Posterior vena cava (tissue), 2 donors: ENCODE results near the gene GRID2IP. TPM values are rescaled to one million over a fixed set of nuclear protein-coding genes. Genes with fewer than 3 reads are reported as not detected.

Experiments used
- DNase-seq: peaks from one replicate; pipeline ENCODE4 v3.0.0-alpha.2; 2020; ENCODE audit warnings: low spot score
- intact Hi-C, 2 donors: fragments of 100-400 bp; cut with DNase I; formaldehyde crosslinking; loops; one replicate each; pipeline versions ENCODE4 v1.14.1 to v1.14.2; 2022 to 2023
- total RNA-seq, 2 donors: library from RNA; stranded (reverse); fragmentation: NEBNext Ultra II Directional; extraction: Animal tissue kit (Norgen Biotek cat#: 25700); gene quantifications; one replicate each; pipeline ENCODE4 v1.2.1, GENCODE V29; 2021
- donor health status: DM: yes; HTN: yes; CAD: no.
- donor health status: DM: yes; HTN: yes; CAD: no.

Gene GRID2IP
- total RNA-seq, 2 donors from 2014 or later, result not detected

GRCh38 chr7:6565655-6566054, 14.4 kb upstream of the GRID2IP start:
- intact Hi-C loops, result no loop called here
- DNase-seq, result no peak

GRCh38 chr7:6563936-6564770, 12.9 kb upstream of the GRID2IP start:
- intact Hi-C loops, result no loop called here
- DNase-seq, result peak; percentile 87

GRCh38 chr7:6562106-6562505, 10.8 kb upstream of the GRID2IP start:
- DNase-seq, result no peak
- intact Hi-C loops, result no loop called here

- no peak for DNase-seq
- intact Hi-C loops, result no loop called here
These were observed 8.6 kb upstream of the GRID2IP start for GRCh38 chr7:6559896-6560295.

GRCh38 chr7:6558837-6559236, 7.6 kb upstream of the GRID2IP start:
- DNase-seq, result no peak

GRCh38 chr7:6556196-6556595, 4.9 kb upstream of the GRID2IP start:
- intact Hi-C loops, result no loop called here
- no peak for DNase-seq

More at GRCh38 chr7:6558837-6559236, 7.6 kb upstream of the GRID2IP start:
- intact Hi-C loops, result no loop called here

GRCh38 chr7:6554848-6555247, 3.6 kb upstream of the GRID2IP start:
- DNase-seq, result no peak
- intact Hi-C loops, result no loop called here

GRCh38 chr7:6553448-6554044, 2.3 kb upstream of the GRID2IP start:
- DNase-seq, result no peak
- intact Hi-C loops, result no loop called here

- intact Hi-C loops, result no loop called here
- DNase-seq, result no peak
These were observed 3.9 kb downstream of the GRID2IP start for GRCh38 chr7:6547400-6547799.

GRCh38 chr7:6546498-6547251, 4.6 kb downstream of the GRID2IP start:
- intact Hi-C loops, result no loop called here

GRCh38 chr7:6545398-6546126, 5.7 kb downstream of the GRID2IP start:
- no peak for DNase-seq
- intact Hi-C loops, result no loop called here

More at GRCh38 chr7:6546498-6547251, 4.6 kb downstream of the GRID2IP start:
- no peak for DNase-seq

GRCh38 chr7:6542368-6542767, 8.9 kb downstream of the GRID2IP start:
- DNase-seq, result no peak
- intact Hi-C loops, result no loop called here

- DNase-seq, result no peak
- intact Hi-C loops, result no loop called here
These were observed 14.7 kb downstream of the GRID2IP start for GRCh38 chr7:6536262-6537260.

GRCh38 chr7:6533893-6534495, 17.3 kb downstream of the GRID2IP start:
- intact Hi-C loops, result no loop called here
- DNase-seq, result no peak

GRCh38 chr7:6532516-6532915, 18.7 kb downstream of the GRID2IP start:
- no peak for DNase-seq

GRCh38 chr7:6531492-6532279, 19.6 kb downstream of the GRID2IP start:
- intact Hi-C loops, result no loop called here
- DNase-seq, result no peak

More at GRCh38 chr7:6532516-6532915, 18.7 kb downstream of the GRID2IP start:
- intact Hi-C loops, result no loop called here
